M059J (cell line): ENCODE measurements around the gene IGFBP4. TPM values are rescaled to one million over a fixed set of nuclear protein-coding genes. Genes with fewer than 3 reads are reported as not detected.

Source experiments
- DNase-seq: peaks from one replicate; pipeline ENCODE4 v3.0.0-alpha.2; 2012; ENCODE audit warnings: low read depth
- total RNA-seq: library from RNA; depleted of rRNA; stranded (reverse); fragments of >200 nt; shearing (Covaris generic); gene quantifications from 2 replicates; pipeline ENCODE4 v1.2.3, GENCODE V29; 2014; rRNA removed

IGFBP4 gene
- total RNA-seq, 1 experiment from 2014 or later: 10.1 TPM

GRCh38 chr17:40490289-40490853 lies 47.1 kb downstream of the IGFBP4 start:
- DNase-seq: no peak

- DNase-seq: no peak
Observed at GRCh38 chr17:40490982-40491381, 47.7 kb downstream of the IGFBP4 start.

DNA sequence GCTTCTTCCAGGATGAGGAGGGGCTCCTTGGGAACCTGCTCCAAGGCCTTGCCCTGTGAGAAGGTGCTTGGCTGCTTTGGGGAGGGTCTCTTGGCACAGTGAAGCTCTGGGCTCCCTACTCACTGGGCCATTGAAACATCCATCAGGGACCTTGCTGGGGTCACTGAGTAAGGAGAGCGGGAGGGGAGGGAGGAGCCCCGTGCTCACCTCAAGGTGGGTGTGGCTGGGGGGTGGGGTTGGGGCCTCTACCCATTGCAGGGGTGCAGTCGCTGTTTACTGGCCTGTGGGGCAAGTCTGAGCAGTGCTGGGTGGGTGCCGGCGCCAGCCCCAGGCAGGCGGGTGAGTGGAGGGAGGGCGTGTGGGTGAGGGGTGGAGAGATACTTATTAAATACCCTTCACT lies 48.2 kb downstream of the IGFBP4 start:
- no peak for DNase-seq

- DNase-seq: no peak
Observed at GRCh38 chr17:40493697-40494096, 50.4 kb downstream of the IGFBP4 start.

GRCh38 chr17:40495140-40495539 lies 51.9 kb downstream of the IGFBP4 start:
- no peak for DNase-seq

DNA sequence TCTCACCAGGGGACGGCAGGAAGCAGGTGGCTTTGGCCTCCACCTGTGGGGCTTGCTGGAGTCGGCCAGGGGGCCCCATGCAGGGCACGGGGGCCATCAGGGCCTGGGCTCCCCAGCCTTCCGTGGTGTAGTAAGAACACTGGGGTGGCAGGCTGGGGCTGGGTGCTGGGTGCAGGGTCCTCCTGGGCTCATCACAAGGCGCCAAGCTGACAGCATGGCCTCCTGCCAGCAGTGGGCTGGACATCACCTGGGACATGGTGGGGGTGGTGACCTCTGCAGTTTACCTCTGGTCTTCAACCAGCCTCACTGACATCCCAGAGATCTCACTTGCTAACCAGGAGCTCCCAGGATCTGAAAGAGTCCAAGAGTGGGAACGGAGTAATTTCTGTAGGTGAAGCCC lies 52.9 kb downstream of the IGFBP4 start:
- no peak for DNase-seq

GRCh38 chr17:40496634-40497420 lies 53.6 kb downstream of the IGFBP4 start:
- no peak for DNase-seq

DNA sequence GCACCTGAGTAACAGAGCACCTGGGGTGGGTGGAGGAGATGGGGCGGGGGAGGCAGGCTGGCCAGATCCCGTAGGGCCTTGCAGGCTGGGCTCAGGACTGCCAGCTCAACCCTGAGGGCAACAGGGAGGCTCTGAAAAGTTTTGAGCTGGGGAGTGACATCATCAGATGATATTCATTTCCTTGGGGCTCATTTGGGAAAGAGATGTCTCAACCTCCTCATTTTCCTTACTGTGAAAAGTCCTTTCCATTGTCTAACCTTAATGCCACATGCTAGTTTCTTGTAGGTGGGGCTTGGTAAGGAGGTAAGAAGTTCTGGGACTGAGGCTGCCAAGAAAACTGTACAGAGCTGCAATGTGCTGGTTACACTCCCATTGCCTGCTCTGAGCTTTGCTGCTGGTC lies 54.4 kb downstream of the IGFBP4 start:
- peak; percentile 56 for DNase-seq

GRCh38 chr17:40498281-40499084 lies 55.2 kb downstream of the IGFBP4 start:
- DNase-seq: no peak

GRCh38 chr17:40499551-40500189 lies 56.4 kb downstream of the IGFBP4 start:
- peak; percentile 78 for DNase-seq

- DNase-seq: no peak
Observed at GRCh38 chr17:40500190-40500589, 56.9 kb downstream of the IGFBP4 start.

- no peak for DNase-seq
Observed at GRCh38 chr17:40500709-40501108, 57.5 kb downstream of the IGFBP4 start.

- DNase-seq: no peak
Observed at GRCh38 chr17:40501499-40501911, 58.3 kb downstream of the IGFBP4 start, which contains the start of gene TNS4. Gene TNS4 (minus strand): TSS chr17:40501623. CDS start chr17:40496425, 5,198 bp downstream.

DNA sequence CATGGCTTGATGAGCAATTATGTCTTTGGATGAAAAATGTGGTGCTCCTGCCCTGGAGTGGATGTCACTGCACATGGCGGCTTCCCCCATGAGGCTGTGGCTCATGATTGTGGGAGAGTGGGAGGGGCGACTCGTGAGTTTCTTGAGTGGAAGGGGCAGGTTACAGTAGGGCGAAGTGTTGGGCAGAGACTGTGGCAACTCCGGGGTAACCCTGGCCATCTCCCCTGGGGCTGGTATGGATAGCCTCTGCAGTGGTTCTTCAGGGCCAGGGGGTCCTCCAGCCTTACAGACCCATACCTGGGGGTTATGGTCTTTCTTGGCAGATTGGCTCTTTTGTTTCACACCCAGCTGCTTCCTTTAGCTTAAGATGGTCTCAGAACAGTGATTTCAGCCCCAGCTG lies 59.5 kb downstream of the IGFBP4 start:
- DNase-seq: no peak

- no peak for DNase-seq
Observed at GRCh38 chr17:40503154-40503553, 59.9 kb downstream of the IGFBP4 start.

- no peak for DNase-seq
Observed at GRCh38 chr17:40506786-40507185, 63.5 kb downstream of the IGFBP4 start.

Other genes with a start within 250 kb of the IGFBP4 start
- gene WIPF2, start 224.1 kb upstream of the IGFBP4 start, total RNA-seq: 11.2 and 12.8 TPM in 2 replicates
- 37.5 and 48.9 TPM in 2 replicates for gene CDC6, start 155.6 kb upstream of the IGFBP4 start, total RNA-seq
- gene RARA, start 134.3 kb upstream of the IGFBP4 start, total RNA-seq: 9.4 and 17.8 TPM in 2 replicates
- not detected in 2 replicates for gene GJD3, start 78.7 kb upstream of the IGFBP4 start, total RNA-seq
- 190 and 252 TPM in 2 replicates for gene TOP2A, start 25.6 kb upstream of the IGFBP4 start, total RNA-seq
- gene TNS4, start 58.2 kb downstream of the IGFBP4 start, total RNA-seq: 0.10 TPM in 1 of 2 replicates, not detected in the other
- gene CCR7, start 122.0 kb downstream of the IGFBP4 start, total RNA-seq: not detected in 2 replicates
- 60.9 and 95.0 TPM in 2 replicates for gene SMARCE1, start 204.4 kb downstream of the IGFBP4 start, total RNA-seq
- gene KRT222, start 221.7 kb downstream of the IGFBP4 start, total RNA-seq: 0.07 TPM in 1 of 2 replicates, not detected in the other